ENCODE measurements around the gene SNORC. TPM values are rescaled to one million over a fixed set of nuclear protein-coding genes. Genes with fewer than 3 reads are reported as not detected.
A peak's percentile ranks its signal among the peaks of the same experiment; 100 is the strongest.

SNORC gene
- polyA plus RNA-seq, 1 experiment: 0.25 TPM

- Histone ChIP-seq H3K36me3 (ENCODE audit: control insufficient read depth, insufficient read depth, low read length) (no peaks in the 10 kb centered on the region), H3K4me3 (ENCODE audit: low read depth, low read length) (no peak overlapping the region), H3K27me3 (ENCODE audit: control insufficient read depth, insufficient read depth, low read length) (peaks cover 2% of the 10 kb centered on the region)
- CTCF ChIA-PET: interaction anchor here (0.6 kb wide), 1 partner anchor 85 kb away, joined by 3 read pairs; no protein-coding TSS in a partner anchor
- TF ChIP-seq CTCF (IDR thresholded peaks at IDR 0.05; ENCODE audit: insufficient read depth, low read depth, low read length): no peak
- POLR2A ChIA-PET: no interaction called here
- no peak for DNase-seq (ENCODE audit: low read depth)
Measured at GRCh38 chr2:232874677-232875223, 4.7 kb downstream of the SNORC start.

- no peaks in the 10 kb centered on the region for H3K36me3 ChIP-seq (ENCODE audit: control insufficient read depth, insufficient read depth, low read length)
- CTCF ChIA-PET: interaction anchor here (0.6 to 0.9 kb wide), 3 partner anchors 14 to 84 kb away, joined by 3 to 4 read pairs (median 3); no protein-coding TSS in a partner anchor
Measured at GRCh38 chr2:232875256-232876121, 5.4 kb downstream of the SNORC start.

GRCh38 chr2:232876161-232876977 lies 6.3 kb downstream of the SNORC start:
- H3K4me3 ChIP-seq (ENCODE audit: low read depth, low read length): peak overlapping the region; percentile 21
- no peak for DNase-seq (ENCODE audit: low read depth)
- ChIA-PET POLR2A (no interaction called here), CTCF (interaction anchor here (0.9 kb wide), 1 partner anchor 15 kb away, joined by 4 read pairs; no protein-coding TSS in a partner anchor)
- peaks cover 2% of the 10 kb centered on the region for H3K27me3 ChIP-seq (ENCODE audit: control insufficient read depth, insufficient read depth, low read length)
- no peaks in the 10 kb centered on the region for H3K36me3 ChIP-seq (ENCODE audit: control insufficient read depth, insufficient read depth, low read length)
- TF ChIP-seq CTCF (IDR thresholded peaks at IDR 0.05; ENCODE audit: insufficient read depth, low read depth, low read length): 0 out of 2 replicates have a peak, but pooled peaks have one; percentile 16

More at GRCh38 chr2:232875256-232876121, 5.4 kb downstream of the SNORC start:
- no peak for TF ChIP-seq CTCF (IDR thresholded peaks at IDR 0.05; ENCODE audit: insufficient read depth, low read depth, low read length)
- DNase-seq (ENCODE audit: low read depth): no peak
- no peak overlapping the region for H3K4me3 ChIP-seq (ENCODE audit: low read depth, low read length)
- H3K27me3 ChIP-seq (ENCODE audit: control insufficient read depth, insufficient read depth, low read length): peaks cover 2% of the 10 kb centered on the region
- POLR2A ChIA-PET: no interaction called here

- DNase-seq (ENCODE audit: low read depth): no peak
- ChIA-PET POLR2A (no interaction called here), CTCF (no interaction called here)
- no peaks in the 10 kb centered on the region for H3K36me3 ChIP-seq (ENCODE audit: control insufficient read depth, insufficient read depth, low read length)
- no peak overlapping the region for H3K4me3 ChIP-seq (ENCODE audit: low read depth, low read length)
- peaks cover 2% of the 10 kb centered on the region for H3K27me3 ChIP-seq (ENCODE audit: control insufficient read depth, insufficient read depth, low read length)
- no peak for TF ChIP-seq CTCF (IDR thresholded peaks at IDR 0.05; ENCODE audit: insufficient read depth, low read depth, low read length)
Measured at GRCh38 chr2:232876978-232877441, 6.9 kb downstream of the SNORC start.
